ENCODE results near the gene CNTNAP2.
A peak's percentile ranks its signal among the peaks of the same experiment; 100 is the strongest.

DNA sequence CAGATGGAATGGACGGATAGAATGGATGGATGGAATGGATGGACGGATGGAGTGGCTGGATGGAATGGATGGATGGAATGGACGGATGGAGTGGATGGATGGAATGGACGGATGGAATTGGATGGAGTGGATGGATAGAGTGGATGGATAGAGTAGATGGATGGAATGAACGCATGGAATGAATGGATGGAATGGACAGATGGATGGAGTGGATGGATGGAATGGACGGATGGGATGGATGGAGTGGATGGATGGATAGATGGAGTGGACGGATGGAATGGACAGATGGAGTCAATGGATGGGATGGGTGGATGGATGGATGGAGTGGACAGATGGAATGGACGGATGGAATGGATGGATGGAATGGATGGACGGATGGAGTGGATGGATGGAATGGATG, 2214.2 kb downstream of the CNTNAP2 start:
- TF ChIP-seq CTCF (tag by site-specific recombination; IDR thresholded peaks at IDR 0.05) (no peak), ZNF530 (tag by site-specific recombination; IDR thresholded peaks at IDR 0.05; ENCODE audit: low read depth) (no peak), ZBTB17 (tag by site-specific recombination; IDR thresholded peaks at IDR 0.05) (peak; percentile 91), ZSCAN4 (tag by site-specific recombination; IDR thresholded peaks at IDR 0.05) (no peak), YY1 (tag by site-specific recombination; IDR thresholded peaks at IDR 0.05) (no peak), SETDB1 (IDR thresholded peaks at IDR 0.05; ENCODE audit: insufficient read length, low read length) (no peak), ZNF157 (tag by site-specific recombination; IDR thresholded peaks at IDR 0.05) (no peak)
